GM03348 (cell line): ENCODE measurements around the gene UBE3C.

ENCODE experiments used
- DNase-seq: peaks from one replicate; pipeline ENCODE4 v3.0.0; 2012; ENCODE audit warnings: low spot score

Gene UBE3C

GRCh38 chr7:157294773-157295172 is 156.0 kb downstream of the UBE3C start:
- DNase-seq, result no peak

GRCh38 chr7:157295338-157295737 is 156.6 kb downstream of the UBE3C start:
- no peak for DNase-seq

GRCh38 chr7:157297185-157297584 is 158.5 kb downstream of the UBE3C start:
- no peak for DNase-seq

- DNase-seq, result no peak
Observed at GRCh38 chr7:157299317-157299612, 160.5 kb downstream of the UBE3C start.

- no peak for DNase-seq
Observed at GRCh38 chr7:157299613-157300368, 161.1 kb downstream of the UBE3C start.

- no peak for DNase-seq
Observed at GRCh38 chr7:157300369-157300825, 161.7 kb downstream of the UBE3C start.

- DNase-seq, result no peak
Observed at GRCh38 chr7:157301610-157302120, 162.9 kb downstream of the UBE3C start.

- DNase-seq, result no peak
Observed at GRCh38 chr7:157306846-157307838, 168.4 kb downstream of the UBE3C start.

GRCh38 chr7:157309988-157310668 is 171.4 kb downstream of the UBE3C start:
- DNase-seq, result peak; percentile 90

- peak; percentile 33 for DNase-seq
Observed at GRCh38 chr7:157310676-157311185, 172.0 kb downstream of the UBE3C start.

- DNase-seq, result no peak
Observed at GRCh38 chr7:157312941-157313340, 174.2 kb downstream of the UBE3C start.

GRCh38 chr7:157313645-157314044 is 174.9 kb downstream of the UBE3C start:
- no peak for DNase-seq

GRCh38 chr7:157318015-157318706 is 179.4 kb downstream of the UBE3C start:
- DNase-seq, result peak; percentile 43
